ENCODE measurements around the gene SUB1.
"Not testable (repeated sequence)": the region's sequence is repeated elsewhere in the genome, so short reads cannot be mapped to it uniquely, and the experiment has no call there.

The SUB1 gene

GRCh38 chr5:32585446-32586275, at the start of gene SUB1:
TSS of gene SUB1 (plus strand) at chr5:32585557. CDS start at chr5:32588513, 2,956 bp downstream.
- peak; percentile 79 to 85 for DNase-seq

- no peak for DNase-seq
Observed at GRCh38 chr5:32536246-32536645, 49.1 kb upstream of the SUB1 start.

DNA sequence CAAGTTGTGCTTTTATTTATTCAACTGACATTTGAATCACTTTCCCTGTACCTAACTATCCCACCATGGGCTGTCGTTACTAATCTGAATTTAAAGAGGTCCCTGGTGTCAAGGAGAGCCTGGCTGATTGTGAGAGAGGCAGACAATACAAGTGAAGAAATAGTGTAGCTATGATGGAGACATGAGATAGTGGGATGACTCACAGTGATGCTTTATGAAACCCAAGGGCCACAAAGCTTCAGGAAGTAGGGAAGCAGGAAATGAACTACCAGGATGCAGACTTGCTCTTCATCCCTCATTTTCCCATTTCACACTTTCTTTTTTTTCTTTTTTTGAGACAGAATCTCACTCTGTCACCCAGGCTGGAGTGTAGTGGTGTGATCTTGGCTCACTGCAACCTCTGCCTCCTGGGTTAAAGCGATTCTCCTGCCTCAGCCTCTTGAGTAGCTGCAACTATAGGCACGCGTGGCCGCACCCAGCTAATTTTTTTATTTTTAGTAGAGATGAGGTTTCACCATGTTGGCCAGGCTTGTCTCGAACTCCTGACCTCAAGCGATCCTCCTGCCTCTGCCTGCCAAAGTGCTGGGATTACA, 47.8 kb upstream of the SUB1 start:
- not testable (repeated sequence) for DNase-seq

GRCh38 chr5:32538031-32538547, 47.3 kb upstream of the SUB1 start:
- DNase-seq, result no peak

DNA sequence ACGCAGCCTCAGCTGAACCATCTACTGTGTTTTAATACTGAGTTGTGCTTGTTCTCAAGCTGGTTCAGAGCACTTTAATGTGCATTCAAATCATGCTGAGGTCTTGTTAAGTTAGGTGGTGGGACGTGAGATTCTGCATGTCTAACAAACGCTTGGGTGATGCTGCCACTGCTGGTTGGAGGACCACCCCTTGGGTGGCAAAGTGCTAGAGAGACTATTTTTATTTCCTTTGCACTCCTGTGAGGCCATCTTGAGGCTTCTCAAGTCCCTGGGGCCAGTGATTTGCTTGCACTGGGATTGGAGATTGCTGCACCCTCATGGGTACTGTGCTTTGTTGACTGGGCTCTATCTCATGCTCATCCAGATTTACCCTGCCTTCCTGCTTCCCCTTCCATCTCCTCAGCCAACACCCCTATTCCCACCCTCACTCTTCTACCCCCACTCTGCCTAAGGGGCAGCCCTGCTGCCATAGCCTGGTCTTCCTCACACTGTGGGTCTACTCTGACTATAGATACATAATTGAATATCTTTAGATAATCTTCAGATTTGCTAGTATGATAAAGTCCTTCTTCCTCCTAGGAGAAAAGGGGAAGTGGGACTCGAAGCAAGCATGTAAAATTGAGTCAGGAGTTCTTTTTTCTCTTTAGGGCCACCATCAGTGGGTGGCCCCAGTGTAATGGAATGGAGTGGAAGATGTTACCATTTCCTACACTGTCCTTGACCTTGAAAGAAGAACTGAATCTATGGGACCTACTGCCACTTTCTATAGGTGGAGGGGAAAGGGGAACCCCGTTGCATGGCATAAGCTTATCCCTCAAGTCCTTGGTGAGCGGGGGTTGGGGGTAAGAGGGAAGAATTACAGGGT, 45.1 kb upstream of the SUB1 start:
- DNase-seq, result peak; percentile 20 to 35

DNA sequence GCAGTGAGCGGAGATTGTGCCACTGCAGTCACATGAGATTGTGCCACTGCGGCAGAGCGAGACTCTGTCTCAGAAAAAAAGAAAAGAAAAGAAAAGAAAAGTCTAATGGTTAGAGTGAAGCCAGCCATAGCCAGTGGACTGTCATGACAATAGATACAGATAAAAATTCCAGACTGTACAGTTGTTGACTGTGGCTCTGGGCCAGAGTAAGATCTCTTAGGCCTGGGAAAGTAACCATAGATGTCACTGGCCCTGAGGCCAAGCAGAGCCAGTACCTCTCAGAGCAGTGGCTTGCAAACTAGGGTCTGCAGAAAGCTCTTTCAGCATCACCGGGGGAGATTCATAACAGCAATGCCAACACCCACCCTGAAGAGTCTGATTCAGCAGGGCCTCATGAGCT, 44.1 kb upstream of the SUB1 start:
- no peak for DNase-seq

- DNase-seq, result peak in 1 of 2 donors; percentile 25
Observed at GRCh38 chr5:32542216-32543059, 42.9 kb upstream of the SUB1 start.

DNA sequence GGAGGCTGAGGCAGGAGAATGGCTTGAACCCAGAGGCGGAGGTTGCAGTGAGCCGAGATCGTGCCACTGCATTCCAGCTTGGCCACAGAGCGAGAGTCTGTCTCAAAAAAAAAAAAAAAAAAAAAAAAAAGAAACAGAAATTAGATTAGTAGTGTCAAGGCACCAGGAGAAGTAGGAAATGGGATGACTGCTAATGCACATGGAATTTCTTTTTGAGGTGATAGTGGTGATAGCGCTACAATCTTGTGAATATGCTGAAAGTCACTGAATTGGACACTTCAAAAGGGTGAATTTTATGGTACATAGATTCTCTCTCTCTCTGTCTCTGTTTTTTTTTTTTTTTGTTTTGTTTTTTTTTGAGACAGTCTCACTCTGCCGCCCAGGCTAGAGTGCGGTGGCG, 42.1 kb upstream of the SUB1 start:
- DNase-seq, result no peak

GRCh38 chr5:32545102-32545800, 40.1 kb upstream of the SUB1 start:
- no peak for DNase-seq

- DNase-seq, result no peak
Observed at GRCh38 chr5:32551194-32551593, 34.2 kb upstream of the SUB1 start.

DNA sequence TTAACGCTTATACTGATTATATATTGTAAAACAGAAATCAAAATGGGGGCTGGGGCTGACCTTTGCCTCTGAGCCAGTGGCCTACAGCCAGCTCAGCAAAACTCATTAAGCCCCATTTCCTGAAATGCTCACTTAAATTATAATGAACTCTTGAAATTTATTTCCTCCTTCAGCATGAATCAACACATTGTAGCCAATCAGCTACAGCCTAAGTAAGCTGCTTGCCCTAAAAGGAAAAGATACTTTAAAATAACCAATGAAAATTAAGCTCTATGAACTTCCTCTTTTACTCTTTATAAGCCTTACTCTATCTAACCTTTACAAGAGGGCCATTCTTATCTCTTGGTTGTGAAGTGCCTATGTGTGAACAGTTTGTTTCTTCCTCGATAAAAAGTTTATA, 33.5 kb upstream of the SUB1 start:
- DNase-seq, result no peak

DNA sequence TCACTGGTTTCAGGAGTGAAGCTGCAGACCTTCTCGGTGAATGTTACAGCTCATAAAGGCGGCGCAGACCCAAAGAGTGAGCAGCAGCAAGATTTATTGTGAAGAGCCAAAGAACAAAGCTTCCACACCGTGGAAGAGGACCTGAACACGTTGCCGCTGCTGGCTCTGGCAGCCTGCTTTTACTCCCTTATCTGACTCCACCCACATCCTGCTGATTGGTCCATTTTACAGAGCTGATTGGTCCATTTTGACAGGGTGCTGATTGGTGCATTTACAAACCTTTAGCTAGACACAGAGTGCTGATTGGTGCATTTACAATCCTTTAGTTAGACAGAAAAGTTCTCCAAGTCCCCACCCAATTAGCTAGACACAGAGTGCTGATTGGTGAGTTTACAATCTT, 32.9 kb upstream of the SUB1 start:
- not testable (repeated sequence) for DNase-seq

DNA sequence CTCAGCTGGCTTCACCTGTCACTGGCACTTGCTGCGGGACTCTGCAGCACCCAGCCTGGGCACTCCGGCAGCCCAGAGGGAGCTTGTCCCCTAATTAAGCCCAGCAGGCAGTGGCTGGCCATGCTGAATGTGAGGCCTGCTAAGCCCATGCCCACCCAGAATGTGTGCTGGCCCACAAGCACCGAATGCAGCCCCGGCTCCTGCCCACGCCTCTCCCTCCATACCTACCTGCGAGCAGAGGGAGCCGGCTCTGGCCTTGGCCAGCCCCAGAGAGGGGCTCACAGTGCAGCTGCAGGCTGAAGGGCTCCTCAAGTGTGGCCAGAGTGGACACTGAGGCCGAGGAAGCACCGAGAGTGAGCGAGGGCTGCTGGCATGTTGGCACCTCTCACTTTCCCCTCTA, 32.4 kb upstream of the SUB1 start:
- DNase-seq, result no peak

DNA sequence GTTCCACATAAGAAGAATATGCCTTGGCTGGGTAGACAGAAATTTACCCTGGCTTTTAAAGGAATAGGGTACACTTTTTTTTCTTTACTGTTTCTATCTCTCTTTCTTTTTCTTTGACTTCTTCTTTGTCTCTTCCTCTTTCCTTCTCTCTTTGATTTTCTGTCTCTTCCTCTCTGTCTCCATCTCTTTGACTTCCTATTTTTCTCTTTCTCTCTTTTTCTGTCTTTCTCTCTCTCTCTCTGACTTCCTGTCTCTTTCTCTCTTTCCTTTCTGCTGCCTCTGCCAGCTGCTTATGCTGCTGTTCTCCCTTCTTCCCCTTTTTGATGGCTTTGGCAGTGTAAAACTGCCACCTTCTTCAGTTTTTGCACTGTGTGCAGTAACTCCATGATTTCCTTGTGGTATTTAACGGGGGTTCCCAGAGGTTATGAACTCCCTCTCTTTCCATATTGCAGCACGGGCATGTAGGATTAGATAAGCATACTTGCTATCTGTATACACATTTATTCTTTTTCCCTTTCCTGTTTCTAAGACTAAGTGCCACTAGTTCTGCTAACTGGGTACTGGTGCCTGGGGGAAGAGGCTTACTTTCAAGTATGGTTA, 31.1 kb upstream of the SUB1 start:
- DNase-seq, result not testable (repeated sequence)

DNA sequence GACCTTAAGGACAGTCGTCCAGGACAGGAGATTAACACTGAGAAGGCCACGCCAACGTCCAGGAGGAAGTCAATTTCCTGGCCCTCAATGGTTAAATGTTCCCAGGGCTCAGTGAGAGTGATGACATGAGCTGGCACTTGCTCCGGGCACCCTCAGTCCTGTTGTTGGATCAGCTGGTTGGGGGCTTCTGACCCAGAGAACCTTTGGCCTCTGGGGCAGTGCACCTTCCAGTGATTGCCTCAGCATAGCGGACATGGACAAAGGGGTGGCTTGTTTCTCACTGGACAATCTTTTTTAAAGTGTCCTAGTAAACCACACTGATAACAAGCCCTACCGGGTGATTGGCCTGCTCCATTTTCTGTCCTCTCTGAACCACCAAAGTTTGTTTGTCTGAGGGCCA, 28.8 kb upstream of the SUB1 start:
- not testable (repeated sequence) for DNase-seq

- DNase-seq, result no peak
Observed at GRCh38 chr5:32559411-32559810, 25.9 kb upstream of the SUB1 start.

DNA sequence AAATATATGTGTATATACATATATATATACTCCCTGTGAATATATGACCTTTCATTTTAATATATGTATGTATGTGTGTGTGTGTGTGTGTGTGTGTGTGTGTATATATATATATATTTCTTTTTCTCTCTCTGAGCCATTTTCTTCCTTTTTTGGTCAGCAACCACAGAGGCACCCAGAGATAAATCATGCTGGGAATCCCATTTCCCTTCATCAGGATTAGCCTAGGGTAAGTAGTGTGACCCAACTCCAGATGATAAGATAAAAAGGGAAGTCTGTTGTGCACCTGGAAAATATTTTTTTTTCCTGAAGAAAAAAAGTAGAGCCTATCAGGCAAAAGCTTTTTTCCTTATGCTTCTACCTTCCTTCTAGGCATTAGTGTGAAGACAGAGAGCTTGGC, 25.4 kb upstream of the SUB1 start:
- no peak for DNase-seq

DNA sequence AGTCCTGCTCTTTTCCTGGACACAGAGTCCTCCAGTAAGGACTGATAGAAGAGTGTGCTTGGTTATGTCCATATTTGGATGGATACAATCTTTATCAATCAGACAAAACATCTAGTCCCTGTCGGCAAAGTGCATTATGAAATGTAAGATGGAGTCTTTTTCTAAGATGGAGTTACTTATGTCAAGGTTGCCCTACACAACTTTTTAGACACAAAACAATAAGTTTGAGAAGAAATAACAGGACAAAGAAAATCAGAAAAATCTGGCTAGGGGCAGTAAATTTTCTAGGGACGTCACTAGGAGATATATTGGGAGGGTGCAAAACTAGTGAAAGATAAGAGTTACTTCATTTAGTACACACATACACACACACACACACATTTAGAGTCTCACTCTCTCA, 23.3 kb upstream of the SUB1 start:
- DNase-seq, result no peak

GRCh38 chr5:32562843-32563242, 22.5 kb upstream of the SUB1 start:
- no peak for DNase-seq

DNA sequence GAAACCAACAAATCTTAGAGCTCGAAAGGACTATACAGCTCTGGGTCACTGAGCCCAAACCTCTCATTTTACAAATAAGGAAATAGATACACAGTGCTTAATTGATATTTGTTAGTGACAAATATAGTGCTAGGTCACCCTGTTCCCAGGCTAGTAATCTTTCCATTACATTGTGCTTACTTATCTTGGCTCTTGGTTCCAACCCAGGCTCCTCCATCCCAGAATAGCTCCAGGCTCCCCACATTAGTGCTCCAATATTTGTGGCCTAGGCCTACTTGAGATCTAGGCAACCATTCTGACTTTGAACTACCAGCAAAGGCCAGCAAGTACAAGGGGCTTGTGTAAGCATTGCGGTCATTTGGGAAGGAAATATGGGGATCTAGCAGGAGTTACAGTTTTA, 21.7 kb upstream of the SUB1 start:
- DNase-seq, result no peak

GRCh38 chr5:32565145-32565544, 20.2 kb upstream of the SUB1 start:
- DNase-seq, result no peak
